ENCODE results near the gene C2CD4C. TPM values are rescaled to one million over a fixed set of nuclear protein-coding genes. Genes with fewer than 3 reads are reported as not detected.

C2CD4C gene
- total and polyA plus RNA-seq, 2 donors (not counting 3 experiments of a cell fraction or from before 2014, with no cell fraction given): 0.25 to 0.38 TPM

DNA sequence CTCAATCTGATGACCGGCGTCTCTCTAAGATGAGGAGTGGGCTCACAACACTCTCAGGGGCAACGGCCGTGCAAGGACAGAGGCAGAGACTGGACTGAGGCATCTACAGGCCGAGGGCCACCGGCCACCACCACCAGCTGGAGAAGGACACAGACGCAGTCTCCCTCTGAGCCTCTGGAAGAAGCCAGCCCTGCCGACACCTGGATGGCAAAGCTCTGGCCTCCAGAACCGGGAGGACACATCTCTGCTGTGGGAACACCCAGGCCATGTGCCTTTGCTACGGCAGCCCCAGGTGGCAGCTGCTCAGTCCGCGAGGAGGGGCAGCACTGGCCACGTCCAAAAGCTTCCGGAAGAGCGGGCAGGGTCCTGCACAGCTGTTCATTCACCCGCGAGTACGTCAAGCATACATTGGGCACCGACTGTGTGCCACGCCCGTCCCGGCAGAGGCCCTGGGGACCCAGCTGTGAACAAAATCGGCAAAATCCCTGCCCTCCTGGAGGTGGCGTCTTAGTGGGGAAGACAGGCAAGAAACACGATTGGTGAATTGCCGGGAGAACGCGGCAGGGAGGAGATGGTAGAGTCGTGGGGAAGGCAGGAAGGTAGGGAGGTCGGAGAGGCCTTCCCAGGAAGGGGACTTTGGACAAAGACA, 17.1 kb downstream of the C2CD4C start:
- intact Hi-C loops (cut with micrococcal nuclease): no loop called here
- H3K79me2 ChIP-seq (ENCODE audit: control insufficient read depth, insufficient read depth, low read length): no peaks in the 10 kb centered on the region
- FAIRE-seq (no peak), DNase-seq (ENCODE audit: low read depth, low spot score) (no peak)
- ChIA-PET CTCF (no interaction called here), POLR2A (no interaction called here)
- no peaks in the 10 kb centered on the region for H3K4me1 ChIP-seq (ENCODE audit: control insufficient read depth, extremely low read depth, insufficient read depth, low read length)
- peaks cover 2% of the 10 kb centered on the region for H3K9me3 ChIP-seq (replicated peaks; ENCODE audit: control insufficient read depth, insufficient read depth, low read length)
- H4K20me1 ChIP-seq (replicated peaks; ENCODE audit: control insufficient read depth, extremely low read depth, insufficient read depth, low read length): no peaks in the 10 kb centered on the region
- no peak overlapping the region for H3K27ac ChIP-seq (ENCODE audit: insufficient read depth, low read depth, low read length)
- H3K9ac ChIP-seq (replicated peaks; ENCODE audit: extremely low read depth, insufficient read depth, low read length): no peak overlapping the region
- no peaks in the 10 kb centered on the region for H3K36me3 ChIP-seq (ENCODE audit: control insufficient read depth in 2 of 2, extremely low read depth in 1 of 2, insufficient read depth in 2 of 2, low read length in 2 of 2)
- no peaks in the 10 kb centered on the region for H3K27me3 ChIP-seq (ENCODE audit: control insufficient read depth in 2 of 2, insufficient read depth in 2 of 2, low read length in 2 of 2)
- dilution Hi-C loops (cut with MboI; ENCODE audit: extremely low pct_ligation_motif_present, low sequenced_read_pairs): no loop called here
- no peaks in the 10 kb centered on the region for H3K9me1 ChIP-seq (replicated peaks; ENCODE audit: control insufficient read depth, extremely low read depth, insufficient read depth, low read length)
- no TSS peak for BruUV-seq (replicated peaks)
- TF ChIP-seq MYC (IDR thresholded peaks at IDR 0.05; ENCODE audit: low read depth, low read length): no peak
- TF ChIP-seq JUN (IDR thresholded peaks at IDR 0.05; ENCODE audit: borderline replicate concordance, insufficient read depth, insufficient read length, low read depth): no peak
- TF ChIP-seq GATA2 (IDR thresholded peaks at IDR 0.05; ENCODE audit: insufficient read depth, insufficient read length, low read depth, low read length): no peak
- TF ChIP-seq POLR2AphosphoS5 (IDR thresholded peaks at IDR 0.05; ENCODE audit: insufficient read depth, low read depth, low read length): no peak
- no peak for TF ChIP-seq FOS (IDR thresholded peaks at IDR 0.05; ENCODE audit: borderline replicate concordance, insufficient read depth, low read length)
- H2AFZ ChIP-seq (ENCODE audit: low read depth, low read length): no peak overlapping the region
- no peak overlapping the region for H3K4me2 ChIP-seq (ENCODE audit: insufficient read depth, low read length)
- H3K4me3 ChIP-seq (replicated peaks in 1 of 3; ENCODE audit: insufficient read depth in 1 of 3, low read depth in 1 of 3, low read length in 3 of 3): no peak overlapping the region

- no peak overlapping the region for H3K4me2 ChIP-seq (ENCODE audit: insufficient read depth, low read length)
- dilution Hi-C loops (cut with MboI; ENCODE audit: extremely low pct_ligation_motif_present, low sequenced_read_pairs): no loop called here
- FAIRE-seq (no peak), DNase-seq (ENCODE audit: low read depth, low spot score) (no peak)
- TF ChIP-seq MYC (IDR thresholded peaks at IDR 0.05; ENCODE audit: low read depth, low read length): no peak
- no peak for TF ChIP-seq GATA2 (IDR thresholded peaks at IDR 0.05; ENCODE audit: insufficient read depth, insufficient read length, low read depth, low read length)
- TF ChIP-seq JUN (IDR thresholded peaks at IDR 0.05; ENCODE audit: borderline replicate concordance, insufficient read depth, insufficient read length, low read depth): no peak
- TF ChIP-seq, protein P1, sequence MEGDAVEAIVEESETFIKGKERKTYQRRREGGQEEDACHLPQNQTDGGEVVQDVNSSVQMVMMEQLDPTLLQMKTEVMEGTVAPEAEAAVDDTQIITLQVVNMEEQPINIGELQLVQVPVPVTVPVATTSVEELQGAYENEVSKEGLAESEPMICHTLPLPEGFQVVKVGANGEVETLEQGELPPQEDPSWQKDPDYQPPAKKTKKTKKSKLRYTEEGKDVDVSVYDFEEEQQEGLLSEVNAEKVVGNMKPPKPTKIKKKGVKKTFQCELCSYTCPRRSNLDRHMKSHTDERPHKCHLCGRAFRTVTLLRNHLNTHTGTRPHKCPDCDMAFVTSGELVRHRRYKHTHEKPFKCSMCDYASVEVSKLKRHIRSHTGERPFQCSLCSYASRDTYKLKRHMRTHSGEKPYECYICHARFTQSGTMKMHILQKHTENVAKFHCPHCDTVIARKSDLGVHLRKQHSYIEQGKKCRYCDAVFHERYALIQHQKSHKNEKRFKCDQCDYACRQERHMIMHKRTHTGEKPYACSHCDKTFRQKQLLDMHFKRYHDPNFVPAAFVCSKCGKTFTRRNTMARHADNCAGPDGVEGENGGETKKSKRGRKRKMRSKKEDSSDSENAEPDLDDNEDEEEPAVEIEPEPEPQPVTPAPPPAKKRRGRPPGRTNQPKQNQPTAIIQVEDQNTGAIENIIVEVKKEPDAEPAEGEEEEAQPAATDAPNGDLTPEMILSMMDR (IDR thresholded peaks at IDR 0.05; ENCODE audit: extremely low read depth in 1 of 2, insufficient read depth in 1 of 2, low read depth in 1 of 2, low read length in 2 of 2): no peak
- no peak for TF ChIP-seq EZH2 (IDR thresholded peaks at IDR 0.05; ENCODE audit: borderline replicate concordance, low read depth, low read length, severe bottlenecking)
- no peak for TF ChIP-seq POLR2AphosphoS5 (IDR thresholded peaks at IDR 0.05; ENCODE audit: insufficient read depth, low read depth, low read length)
- TF ChIP-seq MAX (IDR thresholded peaks at IDR 0.05; ENCODE audit: insufficient read depth, insufficient read length): no peak
- no peaks in the 10 kb centered on the region for H3K79me2 ChIP-seq (ENCODE audit: control insufficient read depth, insufficient read depth, low read length)
- ChIA-PET CTCF (no interaction called here), POLR2A (no interaction called here)
- H3K4me1 ChIP-seq (ENCODE audit: control insufficient read depth, extremely low read depth, insufficient read depth, low read length): no peaks in the 10 kb centered on the region
- no peak overlapping the region for H3K27ac ChIP-seq (ENCODE audit: insufficient read depth, low read depth, low read length)
- no peaks in the 10 kb centered on the region for H3K36me3 ChIP-seq (ENCODE audit: control insufficient read depth in 2 of 2, extremely low read depth in 1 of 2, insufficient read depth in 2 of 2, low read length in 2 of 2)
- no peaks in the 10 kb centered on the region for H4K20me1 ChIP-seq (replicated peaks; ENCODE audit: control insufficient read depth, extremely low read depth, insufficient read depth, low read length)
- no peak overlapping the region for H3K9ac ChIP-seq (replicated peaks; ENCODE audit: extremely low read depth, insufficient read depth, low read length)
- no peak overlapping the region for H2AFZ ChIP-seq (ENCODE audit: low read depth, low read length)
- no peaks in the 10 kb centered on the region for H3K27me3 ChIP-seq (ENCODE audit: control insufficient read depth in 2 of 2, insufficient read depth in 2 of 2, low read length in 2 of 2)
- no TSS peak for BruUV-seq (replicated peaks)
- intact Hi-C loops (cut with micrococcal nuclease): no loop called here
- peaks cover 2% of the 10 kb centered on the region for H3K9me3 ChIP-seq (replicated peaks; ENCODE audit: control insufficient read depth, insufficient read depth, low read length)
- H3K4me3 ChIP-seq (replicated peaks in 1 of 3; ENCODE audit: insufficient read depth in 1 of 3, low read depth in 1 of 3, low read length in 3 of 3): no peak overlapping the region
- H3K9me1 ChIP-seq (replicated peaks; ENCODE audit: control insufficient read depth, extremely low read depth, insufficient read depth, low read length): no peaks in the 10 kb centered on the region
These were observed 17.8 kb downstream of the C2CD4C start for GRCh38 chr19:391207-391557.

Data from endothelial cell of umbilical vein (primary cell).